HG02642 (cell line): ENCODE measurements around the gene CDH4.

Source experiments
- ATAC-seq: cut with Tn5 transposase; IDR thresholded peaks from one replicate; pipeline ENCODE4 v1.9.1; 2021; ENCODE audit warnings: mild to moderate bottlenecking; ENCODE audit not compliant: unreplicated experiment, poor library complexity

The CDH4 gene

GRCh38 chr20:61917474-61918145 is 665.5 kb downstream of the CDH4 start:
- ATAC-seq: no peak

DNA sequence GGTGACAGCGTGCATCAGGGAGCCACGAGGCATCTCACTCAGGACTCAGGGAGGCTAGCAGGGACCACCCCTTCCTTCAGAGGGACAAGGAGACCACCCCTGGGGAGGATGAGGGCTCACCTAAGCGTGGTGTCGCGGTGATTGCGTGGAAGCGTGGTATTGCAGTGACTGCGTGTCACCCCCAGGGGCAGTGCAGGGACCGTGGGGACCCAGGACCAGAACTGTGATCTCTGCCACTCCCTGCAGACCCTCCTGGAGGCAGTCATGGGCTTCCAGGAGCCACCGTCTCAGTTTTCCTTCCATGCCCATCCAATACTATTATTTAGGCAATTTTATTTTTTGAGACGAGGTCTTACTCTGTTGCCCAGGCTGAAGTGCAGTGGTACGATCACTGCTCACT is 666.5 kb downstream of the CDH4 start:
- no peak for ATAC-seq

- ATAC-seq: no peak
Observed at GRCh38 chr20:61919239-61919638, 667.2 kb downstream of the CDH4 start.

- no peak for ATAC-seq
Observed at GRCh38 chr20:61919675-61920365, 667.8 kb downstream of the CDH4 start.

- no peak for ATAC-seq
Observed at GRCh38 chr20:61922411-61922810, 670.4 kb downstream of the CDH4 start.

DNA sequence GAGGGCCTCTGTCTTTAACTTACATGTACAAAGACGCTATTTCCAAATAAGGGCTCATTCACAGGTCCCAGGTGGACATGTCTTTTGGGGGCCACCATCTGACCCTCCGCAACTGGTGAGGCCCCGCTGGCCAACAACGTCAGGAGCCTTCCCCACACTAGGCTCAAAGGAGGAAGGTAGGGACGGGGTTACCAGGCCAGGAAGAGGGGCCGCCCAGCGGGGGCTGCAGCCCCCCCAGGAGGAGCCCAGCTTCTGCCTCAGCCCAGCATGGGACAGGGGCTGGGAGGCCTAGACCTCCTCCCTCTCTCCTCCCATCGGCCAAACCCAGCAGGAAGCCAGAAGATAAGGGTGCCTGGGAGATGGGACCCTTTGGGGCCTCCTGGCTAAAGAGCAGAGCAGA is 670.9 kb downstream of the CDH4 start:
- ATAC-seq: no peak

DNA sequence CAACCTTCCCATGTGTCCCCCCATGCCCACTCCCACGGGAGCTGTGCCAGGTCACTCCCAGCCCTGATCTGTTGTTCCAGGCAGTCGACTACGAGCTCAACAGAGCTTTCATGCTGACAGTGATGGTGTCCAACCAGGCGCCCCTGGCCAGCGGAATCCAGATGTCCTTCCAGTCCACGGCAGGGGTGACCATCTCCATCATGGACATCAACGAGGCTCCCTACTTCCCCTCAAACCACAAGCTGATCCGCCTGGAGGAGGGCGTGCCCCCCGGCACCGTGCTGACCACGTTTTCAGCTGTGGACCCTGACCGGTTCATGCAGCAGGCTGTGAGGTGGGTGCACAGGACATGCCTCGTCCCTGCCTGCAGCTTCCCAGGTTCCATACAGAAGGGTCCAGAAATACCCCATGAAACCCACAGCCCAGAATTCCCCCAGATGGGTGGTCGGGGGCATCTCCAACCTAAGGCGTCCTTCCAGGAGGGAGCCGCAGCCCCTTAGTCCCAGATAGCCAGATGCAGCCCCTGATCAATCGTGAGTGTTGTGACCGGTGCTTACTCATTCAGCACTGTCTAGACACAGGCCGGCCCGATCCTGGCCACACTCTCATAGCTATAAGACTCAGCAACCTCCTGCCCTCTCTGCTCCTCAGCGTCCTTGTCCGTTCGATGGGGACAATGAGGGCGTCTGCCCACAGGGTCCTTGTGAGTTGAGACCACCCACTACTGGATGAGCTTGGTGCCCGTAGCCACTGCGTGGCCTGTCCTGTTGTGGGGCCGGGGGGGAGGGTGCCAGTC is 671.5 kb downstream of the CDH4 start:
- no peak for ATAC-seq

DNA sequence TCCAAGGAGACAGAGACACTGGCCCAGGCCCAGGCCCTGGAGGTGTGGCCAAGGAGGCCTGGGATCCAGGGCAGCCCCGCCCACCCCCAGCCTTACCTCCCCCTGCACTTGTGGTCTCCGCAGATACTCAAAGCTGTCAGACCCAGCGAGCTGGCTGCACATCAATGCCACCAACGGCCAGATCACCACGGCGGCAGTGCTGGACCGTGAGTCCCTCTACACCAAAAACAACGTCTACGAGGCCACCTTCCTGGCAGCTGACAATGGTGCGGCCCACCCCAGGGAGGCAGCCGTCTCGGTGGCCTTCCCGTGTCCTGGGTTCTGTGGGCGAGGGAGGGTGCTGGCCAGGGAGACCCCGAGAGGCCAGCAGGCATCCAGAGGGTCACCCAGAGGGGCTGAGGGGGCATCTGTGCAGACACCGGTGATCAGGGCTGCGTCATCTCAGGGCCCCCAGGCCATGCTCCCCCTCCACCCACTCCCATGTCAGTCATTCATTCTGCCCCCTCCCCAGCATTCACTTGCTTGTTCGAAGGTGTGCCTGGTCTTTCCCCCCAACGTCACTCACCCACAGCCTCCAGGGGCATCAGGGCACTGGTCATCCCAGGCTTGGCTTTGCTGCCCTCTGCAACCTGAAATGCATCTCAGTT is 672.3 kb downstream of the CDH4 start:
- ATAC-seq: no peak

DNA sequence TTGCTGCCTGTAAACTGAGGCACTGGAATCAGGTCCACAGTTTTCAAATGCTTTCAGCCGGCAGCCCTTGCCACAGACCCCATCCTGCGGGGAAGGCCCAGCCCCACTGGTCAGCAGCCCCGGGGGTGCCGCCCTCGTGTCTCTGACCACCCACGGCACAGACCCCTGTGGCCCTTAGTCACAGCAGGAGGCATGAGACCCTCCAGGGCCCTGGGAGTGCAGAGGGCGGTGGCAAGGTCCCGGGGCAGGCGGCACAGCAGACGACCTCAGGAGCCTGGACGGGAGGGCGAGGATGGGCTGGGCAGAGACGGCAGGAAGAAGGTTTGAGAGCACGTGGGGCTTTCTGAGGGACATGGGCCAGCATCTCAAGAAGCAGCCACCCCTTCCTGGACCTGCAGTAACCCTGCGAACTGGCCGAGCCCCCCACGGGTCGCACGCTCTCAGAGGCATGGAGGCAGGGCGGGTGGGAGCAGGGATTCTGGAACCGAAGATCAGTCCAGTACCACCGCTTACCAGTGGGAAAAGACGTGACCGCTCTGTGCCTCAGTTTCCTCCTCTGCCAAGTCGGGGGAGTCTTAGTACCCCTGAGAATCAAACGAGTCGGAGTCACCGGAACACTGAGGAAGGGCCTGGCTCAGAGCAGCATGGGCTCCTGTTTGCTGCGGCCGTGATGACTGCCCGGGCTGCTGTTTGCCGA is 672.9 kb downstream of the CDH4 start:
- no peak for ATAC-seq

DNA sequence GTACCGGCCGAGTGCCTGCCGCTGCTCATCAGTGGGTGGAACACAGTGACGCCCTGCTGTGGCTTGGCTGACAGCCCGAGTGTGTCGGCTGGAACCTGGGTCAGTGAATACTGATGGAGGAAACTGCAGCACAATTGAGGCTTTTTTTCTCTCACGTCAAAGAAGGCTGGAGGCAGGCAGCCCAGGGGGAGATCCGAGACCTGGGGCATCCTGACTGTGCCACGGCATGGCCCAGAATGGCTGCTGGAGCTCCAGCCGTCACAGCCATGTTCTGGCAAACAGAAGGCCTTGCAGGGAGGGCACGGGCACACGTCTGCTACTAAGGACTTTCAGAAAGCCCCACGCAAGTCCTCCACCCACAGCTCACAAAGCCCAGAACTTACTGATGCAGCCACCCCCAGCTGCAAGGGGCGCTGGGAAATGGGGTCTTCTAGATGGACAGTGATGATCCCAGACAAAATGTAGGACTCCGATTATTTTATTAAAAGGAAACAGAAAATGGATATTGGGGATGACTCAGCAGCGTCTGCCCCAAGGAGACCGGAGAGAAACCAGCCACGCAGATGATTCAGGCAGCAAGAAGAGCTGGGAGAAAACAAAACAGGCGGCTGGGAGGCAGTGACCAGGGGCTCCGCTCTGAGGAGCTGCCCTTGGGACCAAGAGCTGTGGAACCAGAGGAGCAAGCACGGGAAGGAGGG is 673.6 kb downstream of the CDH4 start:
- no peak for ATAC-seq

GRCh38 chr20:61926253-61926613 is 674.2 kb downstream of the CDH4 start:
- ATAC-seq: no peak

- no peak for ATAC-seq
Observed at GRCh38 chr20:61926796-61927192, 674.7 kb downstream of the CDH4 start.

GRCh38 chr20:61927193-61927825 is 675.2 kb downstream of the CDH4 start:
- no peak for ATAC-seq

- ATAC-seq: no peak
Observed at GRCh38 chr20:61927826-61928541, 675.9 kb downstream of the CDH4 start.

DNA sequence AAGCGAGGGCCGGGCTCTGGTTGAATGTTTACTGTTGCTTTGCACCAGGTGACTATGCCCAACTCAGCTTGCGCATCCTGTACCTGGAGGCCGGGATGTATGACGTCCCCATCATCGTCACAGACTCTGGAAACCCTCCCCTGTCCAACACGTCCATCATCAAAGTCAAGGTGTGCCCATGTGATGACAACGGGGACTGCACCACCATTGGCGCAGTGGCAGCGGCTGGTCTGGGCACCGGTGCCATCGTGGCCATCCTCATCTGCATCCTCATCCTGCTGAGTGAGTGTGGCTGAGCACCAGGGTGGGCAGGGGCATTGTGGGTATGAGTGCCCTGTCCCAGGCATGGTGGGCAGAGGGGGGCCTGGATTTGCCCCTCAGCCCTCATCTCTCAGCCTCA is 677.5 kb downstream of the CDH4 start:
- no peak for ATAC-seq

DNA sequence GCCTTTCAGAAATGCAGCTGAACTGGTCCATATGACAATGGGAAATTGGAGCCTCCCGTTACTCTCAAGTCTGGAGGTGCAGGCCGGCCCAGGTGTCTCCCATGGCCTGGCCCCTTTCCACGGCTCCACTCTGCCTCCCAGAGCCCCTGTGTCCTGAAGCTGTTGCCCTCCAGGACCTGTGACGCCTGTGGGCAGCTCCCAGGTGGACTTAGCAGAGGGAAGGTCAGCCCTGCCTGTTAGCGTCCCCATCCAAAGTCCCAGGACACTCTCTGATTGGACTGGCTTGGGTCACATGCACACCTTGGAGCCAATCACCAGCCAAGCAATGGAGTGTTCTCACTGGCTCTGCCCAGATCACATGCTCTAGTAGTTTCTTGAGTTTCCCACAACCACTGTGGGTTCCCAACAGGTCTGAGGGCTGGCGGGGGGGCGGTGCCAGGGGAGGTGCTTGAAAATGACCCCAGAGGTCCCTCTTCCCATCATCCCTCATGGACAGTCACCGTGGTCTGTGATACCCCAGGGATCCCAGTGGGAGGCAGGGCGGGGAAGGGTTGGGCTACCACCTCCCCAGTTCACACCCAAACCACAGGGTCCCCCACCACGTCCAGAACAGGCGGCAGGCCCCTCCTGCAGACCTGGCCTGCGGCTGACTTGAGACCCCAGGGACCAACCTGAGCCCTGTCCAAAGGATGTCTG is 678.1 kb downstream of the CDH4 start:
- ATAC-seq: no peak

DNA sequence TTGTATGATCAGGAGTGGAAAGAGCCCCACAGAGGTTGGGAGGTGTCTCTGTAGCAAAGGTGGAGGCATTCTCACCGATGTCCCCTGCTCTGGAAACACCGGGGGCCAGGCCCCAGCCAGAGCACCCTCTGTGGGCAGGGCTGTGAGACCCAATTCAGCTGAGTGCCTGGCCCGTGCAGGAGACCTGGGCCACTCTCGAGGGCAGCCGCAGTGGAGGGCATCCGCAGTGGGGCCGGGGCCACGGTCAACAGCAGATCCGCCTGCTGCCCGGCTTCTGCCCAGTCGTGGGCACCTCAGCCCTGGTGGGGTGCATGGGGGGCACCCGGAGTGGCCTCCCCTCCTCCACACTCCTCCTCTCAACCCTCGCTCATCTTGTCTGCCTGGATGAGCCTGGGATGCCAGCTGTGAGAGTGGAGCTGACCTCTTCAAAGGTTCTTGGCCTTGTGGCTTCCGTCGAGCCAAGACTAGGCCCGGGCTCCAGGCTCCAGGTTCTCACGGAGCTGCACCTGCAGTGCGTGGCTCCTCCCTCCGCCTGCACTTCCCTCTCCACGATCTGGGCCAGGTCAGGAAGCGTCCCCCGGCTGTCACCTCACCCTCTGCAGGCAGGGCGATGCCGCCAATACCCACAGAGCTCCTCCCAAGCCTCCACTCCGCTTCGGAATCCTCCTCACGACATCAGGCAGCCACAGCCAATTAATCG is 678.9 kb downstream of the CDH4 start:
- no peak for ATAC-seq
